Measurements from ENCODE around the gene SUMO1.

Gene SUMO1

GRCh38 chr2:202178346-202178958 is 59.9 kb downstream of the SUMO1 start:
- Mint-ChIP-seq H3K4me1 (ENCODE audit: low read depth) (no peaks in the 10 kb centered on the region), H3K9me3 (no peaks in the 10 kb centered on the region), H3K36me3 (ENCODE audit: low read depth) (no peaks in the 10 kb centered on the region), H3K27ac (no peak overlapping the region), H3K27me3 (peaks cover 4% of the 10 kb centered on the region), H3K4me3 (no peak overlapping the region)
- DNase-seq: no peak

- Mint-ChIP-seq H3K27ac (peak overlapping the region; percentile 87), H3K36me3 (ENCODE audit: low read depth) (no peaks in the 10 kb centered on the region), H3K4me1 (ENCODE audit: low read depth) (peaks cover 28% of the 10 kb centered on the region), H3K27me3 (peaks cover 19% of the 10 kb centered on the region), H3K4me3 (peak overlapping the region; percentile 50), H3K9me3 (no peaks in the 10 kb centered on the region)
- DNase-seq: peak; percentile 52
Measured at GRCh38 chr2:202172439-202173211, 65.8 kb downstream of the SUMO1 start.

- Mint-ChIP-seq H3K36me3 (ENCODE audit: low read depth) (no peaks in the 10 kb centered on the region), H3K4me1 (ENCODE audit: low read depth) (peaks cover 28% of the 10 kb centered on the region), H3K4me3 (no peak overlapping the region), H3K9me3 (no peaks in the 10 kb centered on the region), H3K27ac (no peak overlapping the region), H3K27me3 (peaks cover 19% of the 10 kb centered on the region)
- DNase-seq: peak; percentile 37
Measured at GRCh38 chr2:202171241-202171825, 67.1 kb downstream of the SUMO1 start.

- H3K9me3 Mint-ChIP-seq: no peaks in the 10 kb centered on the region
- no peak overlapping the region for H3K27ac Mint-ChIP-seq
- no peaks in the 10 kb centered on the region for H3K36me3 Mint-ChIP-seq (ENCODE audit: low read depth)
- DNase-seq: no peak
- peaks cover 19% of the 10 kb centered on the region for H3K27me3 Mint-ChIP-seq
- no peak overlapping the region for H3K4me3 Mint-ChIP-seq
- peaks cover 28% of the 10 kb centered on the region for H3K4me1 Mint-ChIP-seq (ENCODE audit: low read depth)
Measured at GRCh38 chr2:202169832-202170424, 68.5 kb downstream of the SUMO1 start.

GRCh38 chr2:202169131-202169530 is 69.3 kb downstream of the SUMO1 start:
- peaks cover 19% of the 10 kb centered on the region for H3K27me3 Mint-ChIP-seq

GRCh38 chr2:202165945-202166344 is 72.5 kb downstream of the SUMO1 start:
- Mint-ChIP-seq H3K4me3 (no peak overlapping the region), H3K27ac (peak overlapping the region; percentile 3), H3K36me3 (ENCODE audit: low read depth) (no peaks in the 10 kb centered on the region), H3K9me3 (no peaks in the 10 kb centered on the region), H3K27me3 (peaks cover 17% of the 10 kb centered on the region), H3K4me1 (ENCODE audit: low read depth) (peaks cover 17% of the 10 kb centered on the region)
- DNase-seq: no peak

More at GRCh38 chr2:202169131-202169530, 69.3 kb downstream of the SUMO1 start:
- H3K9me3 Mint-ChIP-seq: no peaks in the 10 kb centered on the region
- no peak for DNase-seq
- H3K4me1 Mint-ChIP-seq (ENCODE audit: low read depth): peaks cover 28% of the 10 kb centered on the region
- no peaks in the 10 kb centered on the region for H3K36me3 Mint-ChIP-seq (ENCODE audit: low read depth)
- no peak overlapping the region for H3K27ac Mint-ChIP-seq
- no peak overlapping the region for H3K4me3 Mint-ChIP-seq

GRCh38 chr2:202165208-202165607 is 73.2 kb downstream of the SUMO1 start:
- DNase-seq: no peak
- no peaks in the 10 kb centered on the region for H3K9me3 Mint-ChIP-seq
- H3K36me3 Mint-ChIP-seq (ENCODE audit: low read depth): no peaks in the 10 kb centered on the region
- no peak overlapping the region for H3K27ac Mint-ChIP-seq
- peaks cover 10% of the 10 kb centered on the region for H3K27me3 Mint-ChIP-seq
- peaks cover 21% of the 10 kb centered on the region for H3K4me1 Mint-ChIP-seq (ENCODE audit: low read depth)
- no peak overlapping the region for H3K4me3 Mint-ChIP-seq

GRCh38 chr2:202164411-202164810 is 74.0 kb downstream of the SUMO1 start:
- DNase-seq: no peak
- H3K27ac Mint-ChIP-seq: no peak overlapping the region
- no peaks in the 10 kb centered on the region for H3K36me3 Mint-ChIP-seq (ENCODE audit: low read depth)
- no peaks in the 10 kb centered on the region for H3K9me3 Mint-ChIP-seq
- H3K4me3 Mint-ChIP-seq: no peak overlapping the region
- H3K4me1 Mint-ChIP-seq (ENCODE audit: low read depth): peaks cover 22% of the 10 kb centered on the region
- peaks cover 2% of the 10 kb centered on the region for H3K27me3 Mint-ChIP-seq

GRCh38 chr2:202161151-202161835 is 77.1 kb downstream of the SUMO1 start:
- no peaks in the 10 kb centered on the region for H3K36me3 Mint-ChIP-seq (ENCODE audit: low read depth)
- H3K9me3 Mint-ChIP-seq: no peaks in the 10 kb centered on the region
- DNase-seq: no peak
- no peak overlapping the region for H3K4me3 Mint-ChIP-seq
- peaks cover 13% of the 10 kb centered on the region for H3K4me1 Mint-ChIP-seq (ENCODE audit: low read depth)
- peaks cover 11% of the 10 kb centered on the region for H3K27me3 Mint-ChIP-seq
- H3K27ac Mint-ChIP-seq: no peak overlapping the region

GRCh38 chr2:202158796-202159195 is 79.6 kb downstream of the SUMO1 start:
- Mint-ChIP-seq H3K4me3 (no peak overlapping the region), H3K4me1 (ENCODE audit: low read depth) (peaks cover 13% of the 10 kb centered on the region)

GRCh38 chr2:202157211-202157990 is 81.0 kb downstream of the SUMO1 start:
- H3K4me1 Mint-ChIP-seq (ENCODE audit: low read depth): peaks cover 13% of the 10 kb centered on the region

More at GRCh38 chr2:202158796-202159195, 79.6 kb downstream of the SUMO1 start:
- H3K9me3 Mint-ChIP-seq: no peaks in the 10 kb centered on the region
- no peak overlapping the region for H3K27ac Mint-ChIP-seq
- H3K27me3 Mint-ChIP-seq: peaks cover 17% of the 10 kb centered on the region
- no peaks in the 10 kb centered on the region for H3K36me3 Mint-ChIP-seq (ENCODE audit: low read depth)
- no peak for DNase-seq

More at GRCh38 chr2:202157211-202157990, 81.0 kb downstream of the SUMO1 start:
- no peak for DNase-seq
- no peak overlapping the region for H3K27ac Mint-ChIP-seq
- H3K9me3 Mint-ChIP-seq: no peaks in the 10 kb centered on the region
- no peaks in the 10 kb centered on the region for H3K36me3 Mint-ChIP-seq (ENCODE audit: low read depth)
- H3K4me3 Mint-ChIP-seq: no peak overlapping the region
- H3K27me3 Mint-ChIP-seq: peaks cover 20% of the 10 kb centered on the region

All from activated T-cell treated with anti-CD3 and anti-CD28 coated beads, Interleukin-2, amount 50 U/mL, for 24 hours (primary cell).